Activated naive CD4-positive, alpha-beta T cell treated with anti-CD3 and anti-CD28 coated beads, Interleukin-2, amount 10 ng/mL, durations not matched to agents 7 days and 5 days (primary cell): ENCODE measurements around the gene SORCS2.

Experiments
- CTCF ChIA-PET: fragments of 350-600 bp; sonication (Branson Sonifier 250); formaldehyde crosslinking; loops from one replicate; lab custom pipeline; 2021; ENCODE audit warnings: antibody characterized with exemption; lab: Charles Lee
- DNase-seq: peaks from one replicate; pipeline ENCODE4 v3.0.0-alpha.2; 2020
- H3K27ac Mint-ChIP-seq: one replicate; pipeline ENCODE4 v1.8.0; 2021; ENCODE audit warnings: mild to moderate bottlenecking, moderate library complexity, mixed read lengths
- H3K27me3 Mint-ChIP-seq: one replicate; pipeline ENCODE4 v1.8.0; 2021; ENCODE audit warnings: mild to moderate bottlenecking, mixed read lengths
- H3K36me3 Mint-ChIP-seq: one replicate; pipeline ENCODE4 v1.8.0; 2021; ENCODE audit warnings: mixed read lengths
- H3K4me1 Mint-ChIP-seq: one replicate; pipeline ENCODE4 v1.8.0; 2021; ENCODE audit warnings: mixed read lengths
- H3K4me3 Mint-ChIP-seq: one replicate; pipeline ENCODE4 v1.8.0; 2021; ENCODE audit warnings: mild to moderate bottlenecking, moderate library complexity, mixed read lengths
- H3K9me3 Mint-ChIP-seq: one replicate; pipeline ENCODE4 v1.8.0; 2021; ENCODE audit warnings: mixed read lengths

SORCS2 gene

GRCh38 chr4:7167706-7168105 lies 24.6 kb upstream of the SORCS2 start:
- no peaks in the 10 kb centered on the region for H3K9me3 Mint-ChIP-seq
- H3K27me3 Mint-ChIP-seq, result peaks cover 14% of the 10 kb centered on the region
- H3K4me3 Mint-ChIP-seq, result no peak overlapping the region
- no peaks in the 10 kb centered on the region for H3K36me3 Mint-ChIP-seq
- peaks cover 8% of the 10 kb centered on the region for H3K4me1 Mint-ChIP-seq
- CTCF ChIA-PET, result interaction anchor here (1.2 kb wide), 1 partner anchor 15 kb away, joined by 3 read pairs; no protein-coding TSS in a partner anchor
- DNase-seq, result no peak
- H3K27ac Mint-ChIP-seq, result no peak overlapping the region

- Mint-ChIP-seq H3K27ac (no peak overlapping the region), H3K4me1 (peaks cover 8% of the 10 kb centered on the region), H3K9me3 (no peaks in the 10 kb centered on the region), H3K4me3 (no peak overlapping the region), H3K27me3 (peaks cover 18% of the 10 kb centered on the region), H3K36me3 (no peaks in the 10 kb centered on the region)
- CTCF ChIA-PET, result interaction anchor here (1.2 kb wide), 1 partner anchor 15 kb away, joined by 3 read pairs; no protein-coding TSS in a partner anchor
- DNase-seq, result no peak
Measured at GRCh38 chr4:7168106-7168505, 24.2 kb upstream of the SORCS2 start.

- Mint-ChIP-seq H3K27ac (no peak overlapping the region), H3K4me1 (peaks cover 8% of the 10 kb centered on the region), H3K4me3 (no peak overlapping the region), H3K27me3 (peaks cover 18% of the 10 kb centered on the region), H3K36me3 (no peaks in the 10 kb centered on the region), H3K9me3 (no peaks in the 10 kb centered on the region)
- DNase-seq, result no peak
- CTCF ChIA-PET, result no interaction called here
Measured at GRCh38 chr4:7169134-7169533, 23.2 kb upstream of the SORCS2 start.

GRCh38 chr4:7170012-7170411 lies 22.3 kb upstream of the SORCS2 start:
- Mint-ChIP-seq H3K4me3 (no peak overlapping the region), H3K27me3 (peaks cover 18% of the 10 kb centered on the region), H3K9me3 (no peaks in the 10 kb centered on the region), H3K4me1 (peaks cover 8% of the 10 kb centered on the region), H3K36me3 (no peaks in the 10 kb centered on the region), H3K27ac (no peak overlapping the region)
- CTCF ChIA-PET, result no interaction called here
- no peak for DNase-seq

- Mint-ChIP-seq H3K4me3 (no peak overlapping the region), H3K4me1 (peaks cover 8% of the 10 kb centered on the region)
Measured at GRCh38 chr4:7171191-7171900, 21.0 kb upstream of the SORCS2 start.

GRCh38 chr4:7172508-7172907 lies 19.8 kb upstream of the SORCS2 start:
- no peak overlapping the region for H3K27ac Mint-ChIP-seq
- no peak for DNase-seq
- peaks cover 22% of the 10 kb centered on the region for H3K27me3 Mint-ChIP-seq
- no peaks in the 10 kb centered on the region for H3K36me3 Mint-ChIP-seq
- H3K4me1 Mint-ChIP-seq, result peaks cover 8% of the 10 kb centered on the region
- no peak overlapping the region for H3K4me3 Mint-ChIP-seq
- CTCF ChIA-PET, result no interaction called here
- H3K9me3 Mint-ChIP-seq, result no peaks in the 10 kb centered on the region

More at GRCh38 chr4:7171191-7171900, 21.0 kb upstream of the SORCS2 start:
- CTCF ChIA-PET, result no interaction called here
- peaks cover 18% of the 10 kb centered on the region for H3K27me3 Mint-ChIP-seq
- no peak for DNase-seq
- no peaks in the 10 kb centered on the region for H3K9me3 Mint-ChIP-seq
- H3K27ac Mint-ChIP-seq, result no peak overlapping the region
- no peaks in the 10 kb centered on the region for H3K36me3 Mint-ChIP-seq

DNA sequence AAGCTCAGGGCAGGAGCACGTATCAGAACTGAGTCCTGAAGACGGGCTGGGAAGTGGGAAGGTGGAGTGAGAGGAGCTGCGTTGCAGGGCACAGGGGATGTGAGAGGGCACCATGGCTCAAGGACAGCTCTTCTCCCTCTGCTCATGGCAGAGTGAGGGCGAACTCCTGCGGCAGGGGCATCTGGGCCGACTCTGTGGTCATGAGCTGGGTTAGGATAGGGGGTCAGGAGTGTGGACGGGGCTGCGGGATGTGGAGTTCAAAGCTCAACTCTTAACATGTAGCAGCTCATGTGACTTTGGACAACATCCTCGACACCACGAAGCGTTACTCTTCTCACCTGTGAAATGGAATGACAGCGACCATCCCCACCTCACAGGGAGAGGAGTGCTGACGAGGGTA lies 19.4 kb upstream of the SORCS2 start:
- Mint-ChIP-seq H3K27me3 (peaks cover 22% of the 10 kb centered on the region), H3K36me3 (no peaks in the 10 kb centered on the region), H3K4me3 (no peak overlapping the region), H3K27ac (no peak overlapping the region), H3K9me3 (no peaks in the 10 kb centered on the region), H3K4me1 (peaks cover 8% of the 10 kb centered on the region)
- CTCF ChIA-PET, result no interaction called here
- DNase-seq, result no peak

GRCh38 chr4:7173841-7174449 lies 18.4 kb upstream of the SORCS2 start:
- peaks cover 5% of the 10 kb centered on the region for H3K4me1 Mint-ChIP-seq
- H3K27ac Mint-ChIP-seq, result no peak overlapping the region
- DNase-seq, result no peak
- peaks cover 22% of the 10 kb centered on the region for H3K27me3 Mint-ChIP-seq
- no peak overlapping the region for H3K4me3 Mint-ChIP-seq
- no peaks in the 10 kb centered on the region for H3K9me3 Mint-ChIP-seq
- CTCF ChIA-PET, result no interaction called here
- H3K36me3 Mint-ChIP-seq, result no peaks in the 10 kb centered on the region

GRCh38 chr4:7179158-7179557 lies 13.2 kb upstream of the SORCS2 start:
- Mint-ChIP-seq H3K9me3 (peaks cover 9% of the 10 kb centered on the region), H3K36me3 (no peaks in the 10 kb centered on the region), H3K4me1 (peaks cover 2% of the 10 kb centered on the region), H3K27ac (no peak overlapping the region), H3K4me3 (no peak overlapping the region), H3K27me3 (peaks cover 4% of the 10 kb centered on the region)
- DNase-seq, result no peak
- CTCF ChIA-PET, result interaction anchor here (0.7 kb wide), 1 partner anchor 547 kb away, joined by 4 read pairs; no protein-coding TSS in a partner anchor

DNA sequence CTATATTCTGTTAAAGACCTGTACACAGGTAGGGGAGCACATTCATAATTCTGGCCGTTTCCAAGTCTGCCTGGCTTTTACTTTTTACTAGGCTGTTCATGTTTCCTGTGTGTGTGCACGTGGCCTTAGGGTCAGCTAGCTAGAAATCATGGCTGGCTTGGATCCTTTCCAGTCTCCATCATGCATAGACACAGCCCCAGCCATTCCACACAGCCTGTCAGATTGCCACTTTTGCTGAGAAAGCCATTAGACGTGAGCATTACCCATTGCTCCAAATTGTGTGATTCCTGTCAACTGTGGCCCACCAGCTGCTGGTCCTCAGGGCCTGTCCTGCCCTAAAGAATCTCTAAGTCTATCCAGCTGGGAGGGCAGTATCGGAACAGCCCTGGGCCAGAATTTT lies 11.4 kb upstream of the SORCS2 start:
- Mint-ChIP-seq H3K4me1 (peaks cover 2% of the 10 kb centered on the region), H3K36me3 (no peaks in the 10 kb centered on the region), H3K4me3 (no peak overlapping the region), H3K27ac (no peak overlapping the region), H3K9me3 (peaks cover 9% of the 10 kb centered on the region), H3K27me3 (peaks cover 4% of the 10 kb centered on the region)
- no peak for DNase-seq
- CTCF ChIA-PET, result no interaction called here

DNA sequence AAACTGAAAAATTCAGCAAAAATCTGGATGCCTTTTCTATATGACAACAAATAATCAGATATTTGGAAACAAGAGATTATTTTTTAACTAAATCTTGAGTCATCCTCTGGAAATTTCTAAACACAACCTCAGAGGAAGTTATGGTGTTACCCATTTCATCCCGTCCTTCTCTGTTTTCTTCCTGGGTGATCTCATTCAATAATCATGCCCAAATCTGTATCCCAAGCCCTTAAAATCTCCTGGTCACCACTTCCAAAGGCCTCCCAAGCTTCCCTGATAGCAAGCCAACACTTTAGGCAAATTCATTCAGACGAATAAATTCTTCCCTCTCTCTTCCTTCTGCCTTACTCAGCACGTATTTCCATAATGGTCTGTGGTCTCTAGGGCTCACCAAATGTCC lies 9.7 kb upstream of the SORCS2 start:
- Mint-ChIP-seq H3K4me3 (no peak overlapping the region), H3K36me3 (no peaks in the 10 kb centered on the region), H3K9me3 (peaks cover 9% of the 10 kb centered on the region), H3K27me3 (peaks cover 9% of the 10 kb centered on the region), H3K4me1 (peaks cover 2% of the 10 kb centered on the region), H3K27ac (no peak overlapping the region)
- DNase-seq, result no peak
- CTCF ChIA-PET, result interaction anchor here (1.0 kb wide), 1 partner anchor 14 kb away, joined by 3 read pairs; no protein-coding TSS in a partner anchor

DNA sequence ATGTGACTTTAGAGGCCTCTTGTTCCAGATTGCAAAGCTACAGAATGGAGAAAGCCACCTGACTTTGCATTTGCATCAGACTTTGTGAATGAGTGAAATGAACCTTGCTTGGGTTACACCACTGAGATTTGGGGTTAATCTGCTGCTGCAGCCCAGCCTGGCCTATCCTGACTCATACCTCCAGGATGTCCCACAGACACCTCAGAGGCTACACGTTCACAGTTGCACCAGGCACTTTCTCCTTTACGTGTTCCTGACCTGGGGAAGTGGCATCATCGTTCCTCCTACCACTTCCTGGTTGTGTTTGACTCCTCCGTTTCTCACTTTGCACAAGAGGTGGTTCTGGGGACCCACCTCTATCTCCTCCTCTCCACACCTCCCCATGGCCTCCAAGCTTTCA lies 9.2 kb upstream of the SORCS2 start:
- no peak for DNase-seq
- no peak overlapping the region for H3K27ac Mint-ChIP-seq

DNA sequence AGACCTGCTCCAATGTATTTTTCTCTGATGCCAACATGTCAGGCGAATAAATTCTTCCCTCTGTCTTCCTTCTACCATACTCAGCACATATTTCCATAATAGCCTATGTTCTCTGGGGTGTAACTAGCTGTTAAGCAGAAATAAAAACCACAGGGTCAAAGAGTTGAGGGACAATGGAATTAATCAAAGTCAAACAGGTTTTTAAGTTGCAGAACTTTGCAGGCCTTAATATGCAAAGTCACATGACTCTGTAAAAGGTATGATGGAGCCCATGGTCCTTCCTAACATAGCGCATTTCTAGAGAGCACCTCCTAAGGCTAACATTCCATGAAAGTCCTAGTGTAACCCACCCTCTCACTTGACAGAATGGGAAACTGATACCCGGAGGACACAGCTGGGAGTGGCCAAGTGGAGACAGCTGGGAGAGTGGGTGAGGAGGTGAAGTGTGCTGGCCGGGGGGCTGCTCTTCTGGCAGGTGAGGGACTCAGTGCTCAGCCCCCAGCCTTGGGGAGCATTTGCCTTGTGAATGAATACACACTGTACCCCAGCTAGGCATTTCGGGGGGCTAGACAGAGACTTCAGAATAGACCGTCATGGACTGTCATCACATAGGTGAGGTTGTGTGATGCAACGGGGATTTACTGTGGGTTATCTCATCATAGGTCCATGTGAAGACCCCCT lies 8.4 kb upstream of the SORCS2 start:
- Mint-ChIP-seq H3K4me3 (no peak overlapping the region), H3K27ac (no peak overlapping the region), H3K4me1 (peaks cover 2% of the 10 kb centered on the region), H3K27me3 (peaks cover 22% of the 10 kb centered on the region), H3K36me3 (no peaks in the 10 kb centered on the region), H3K9me3 (peaks cover 9% of the 10 kb centered on the region)
- CTCF ChIA-PET, result interaction anchor here (0.9 kb wide), 2 partner anchors 8 to 101 kb away, joined by 3 read pairs; no protein-coding TSS in a partner anchor
- no peak for DNase-seq

More for the DNA sequence above, 9.2 kb upstream of the SORCS2 start:
- H3K4me1 Mint-ChIP-seq, result peaks cover 2% of the 10 kb centered on the region
- CTCF ChIA-PET, result interaction anchor here (0.9 to 1.0 kb wide), 3 partner anchors 9 to 100 kb away, joined by 3 read pairs; no protein-coding TSS in a partner anchor
- peaks cover 14% of the 10 kb centered on the region for H3K27me3 Mint-ChIP-seq
- no peaks in the 10 kb centered on the region for H3K36me3 Mint-ChIP-seq
- H3K9me3 Mint-ChIP-seq, result peaks cover 9% of the 10 kb centered on the region
- H3K4me3 Mint-ChIP-seq, result no peak overlapping the region

GRCh38 chr4:7185487-7186030 lies 6.8 kb upstream of the SORCS2 start:
- DNase-seq, result no peak
- no peaks in the 10 kb centered on the region for H3K36me3 Mint-ChIP-seq
- H3K4me3 Mint-ChIP-seq, result no peak overlapping the region
- H3K9me3 Mint-ChIP-seq, result peaks cover 2% of the 10 kb centered on the region
- peaks cover 2% of the 10 kb centered on the region for H3K4me1 Mint-ChIP-seq
- peaks cover 38% of the 10 kb centered on the region for H3K27me3 Mint-ChIP-seq
- H3K27ac Mint-ChIP-seq, result no peak overlapping the region
- CTCF ChIA-PET, result interaction anchor here (1.7 kb wide), 1 partner anchor 83 kb away, joined by 5 read pairs; no protein-coding TSS in a partner anchor
